ENCODE data around the gene HMX1.

Gene HMX1

DNA sequence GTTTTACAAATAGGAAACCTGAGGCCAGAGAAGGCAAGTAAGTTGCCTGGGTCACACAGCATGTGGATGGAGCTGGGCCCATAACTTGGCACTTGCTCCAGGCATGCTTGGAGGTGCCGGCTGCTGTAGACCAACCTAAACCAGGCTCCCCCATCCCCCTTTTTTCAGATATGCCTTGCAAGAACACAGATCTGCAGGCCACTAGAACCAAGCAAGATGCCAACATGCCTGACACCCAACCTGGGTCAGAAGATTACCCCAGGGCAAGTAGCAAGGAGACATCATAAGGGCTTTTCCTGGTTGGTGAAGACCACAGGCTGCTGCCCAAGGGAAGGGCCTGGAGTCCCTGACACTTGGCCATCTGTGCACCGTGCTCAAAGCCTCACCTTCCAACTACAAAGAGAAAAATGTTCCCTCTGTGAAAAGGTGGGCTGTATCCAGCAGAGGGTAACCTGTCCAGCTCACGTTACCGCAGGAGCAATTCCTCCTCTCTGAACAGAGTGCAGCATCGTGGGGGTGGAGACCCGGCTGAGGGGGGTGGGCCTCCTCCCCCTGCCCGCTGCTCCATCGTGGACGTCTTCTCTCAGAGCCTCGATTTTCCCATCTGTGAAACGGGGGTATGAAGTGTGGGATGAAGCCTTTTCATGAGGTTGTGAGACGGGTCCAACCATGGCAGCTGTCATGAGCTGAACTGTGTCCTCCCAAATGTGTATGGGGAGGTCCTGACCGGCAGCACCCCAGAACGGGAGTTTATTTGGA is 23.0 kb downstream of the HMX1 start:
- POLR2A ChIA-PET, result no interaction called here
- CTCF ChIA-PET, result interaction anchor here (1.5 kb wide), 1 partner anchor 16 kb away, joined by 3 read pairs; no protein-coding TSS in a partner anchor
- no peak for DNase-seq (ENCODE audit: extremely low spot score)
- TF ChIP-seq, protein P1, sequence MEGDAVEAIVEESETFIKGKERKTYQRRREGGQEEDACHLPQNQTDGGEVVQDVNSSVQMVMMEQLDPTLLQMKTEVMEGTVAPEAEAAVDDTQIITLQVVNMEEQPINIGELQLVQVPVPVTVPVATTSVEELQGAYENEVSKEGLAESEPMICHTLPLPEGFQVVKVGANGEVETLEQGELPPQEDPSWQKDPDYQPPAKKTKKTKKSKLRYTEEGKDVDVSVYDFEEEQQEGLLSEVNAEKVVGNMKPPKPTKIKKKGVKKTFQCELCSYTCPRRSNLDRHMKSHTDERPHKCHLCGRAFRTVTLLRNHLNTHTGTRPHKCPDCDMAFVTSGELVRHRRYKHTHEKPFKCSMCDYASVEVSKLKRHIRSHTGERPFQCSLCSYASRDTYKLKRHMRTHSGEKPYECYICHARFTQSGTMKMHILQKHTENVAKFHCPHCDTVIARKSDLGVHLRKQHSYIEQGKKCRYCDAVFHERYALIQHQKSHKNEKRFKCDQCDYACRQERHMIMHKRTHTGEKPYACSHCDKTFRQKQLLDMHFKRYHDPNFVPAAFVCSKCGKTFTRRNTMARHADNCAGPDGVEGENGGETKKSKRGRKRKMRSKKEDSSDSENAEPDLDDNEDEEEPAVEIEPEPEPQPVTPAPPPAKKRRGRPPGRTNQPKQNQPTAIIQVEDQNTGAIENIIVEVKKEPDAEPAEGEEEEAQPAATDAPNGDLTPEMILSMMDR (IDR thresholded peaks at IDR 0.05; ENCODE audit: control extremely low read depth, extremely low read depth, low read depth, missing control alignments), result no peak

DNA sequence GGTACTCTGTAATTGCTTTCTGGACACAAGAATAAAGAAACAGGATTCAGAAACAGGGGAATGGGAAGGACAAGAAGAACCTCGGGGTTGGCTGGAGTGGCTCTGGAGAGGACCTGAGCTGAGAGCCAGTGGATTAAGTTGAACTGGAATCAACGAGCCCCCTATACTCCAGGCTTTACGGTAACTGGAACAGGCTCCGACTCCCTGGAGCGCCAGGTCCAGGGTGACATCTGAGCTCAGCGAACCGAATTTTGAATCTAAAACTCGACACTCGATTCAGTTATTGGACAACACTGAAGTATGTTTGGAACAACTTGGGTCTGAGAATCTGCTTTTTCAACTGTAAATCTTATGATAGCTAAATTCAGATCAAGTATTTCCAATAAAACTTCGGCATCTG is 23.9 kb downstream of the HMX1 start:
- TF ChIP-seq, protein P1 (IDR thresholded peaks at IDR 0.05; ENCODE audit: control extremely low read depth, extremely low read depth, low read depth, missing control alignments), result no peak
- DNase-seq (ENCODE audit: extremely low spot score), result no peak
- ChIA-PET CTCF (no interaction called here), POLR2A (no interaction called here)

DNA sequence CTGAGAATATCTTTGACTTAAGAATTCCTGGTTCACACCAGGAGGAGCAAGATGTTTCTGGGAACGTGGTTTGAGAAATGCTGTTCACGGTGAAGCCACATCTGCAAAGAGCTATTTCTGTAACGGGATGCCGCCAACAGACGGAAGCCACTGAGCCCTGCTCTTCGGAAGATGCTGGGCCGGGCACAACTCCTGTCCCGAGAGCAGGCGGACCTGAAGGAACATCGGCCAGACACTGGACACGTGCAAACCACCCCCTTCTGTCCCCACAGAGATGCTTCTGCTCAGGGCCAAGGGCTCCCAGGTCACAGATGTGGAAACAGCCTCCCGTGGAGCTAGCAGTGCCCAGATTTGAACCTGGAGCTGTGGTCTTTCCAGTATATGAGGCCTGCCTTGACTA is 24.3 kb downstream of the HMX1 start:
- no peak for DNase-seq (ENCODE audit: extremely low spot score)
- CTCF ChIA-PET, result no interaction called here
- POLR2A ChIA-PET, result no interaction called here

DNA sequence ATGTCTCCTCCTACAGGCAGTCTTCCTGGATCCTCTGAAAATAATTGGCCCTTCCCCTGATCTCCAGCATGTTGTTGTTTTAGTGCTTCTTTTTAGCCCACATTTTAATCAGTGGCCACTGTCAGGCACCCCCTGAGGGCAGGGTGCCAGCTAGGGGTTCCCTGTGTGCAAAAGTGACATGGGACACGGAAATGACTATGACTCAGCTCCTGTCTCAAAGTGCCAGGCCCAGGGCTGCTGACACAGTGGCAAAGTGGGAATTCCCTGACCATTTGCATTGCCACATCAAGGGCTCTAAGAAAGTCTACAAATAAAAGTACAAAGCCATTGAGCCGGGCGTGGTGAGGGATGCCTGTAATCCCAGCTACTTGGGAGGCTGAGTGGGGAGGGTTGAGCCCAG is 24.8 kb downstream of the HMX1 start:
- TF ChIP-seq, protein P1 (IDR thresholded peaks at IDR 0.05; ENCODE audit: control extremely low read depth, extremely low read depth, low read depth, missing control alignments), result no peak
- no peak for DNase-seq (ENCODE audit: extremely low spot score)
- POLR2A ChIA-PET, result no interaction called here
- CTCF ChIA-PET, result no interaction called here

More for the DNA sequence above, 24.3 kb downstream of the HMX1 start:
- TF ChIP-seq, protein P1 (IDR thresholded peaks at IDR 0.05; ENCODE audit: control extremely low read depth, extremely low read depth, low read depth, missing control alignments), result no peak

DNA sequence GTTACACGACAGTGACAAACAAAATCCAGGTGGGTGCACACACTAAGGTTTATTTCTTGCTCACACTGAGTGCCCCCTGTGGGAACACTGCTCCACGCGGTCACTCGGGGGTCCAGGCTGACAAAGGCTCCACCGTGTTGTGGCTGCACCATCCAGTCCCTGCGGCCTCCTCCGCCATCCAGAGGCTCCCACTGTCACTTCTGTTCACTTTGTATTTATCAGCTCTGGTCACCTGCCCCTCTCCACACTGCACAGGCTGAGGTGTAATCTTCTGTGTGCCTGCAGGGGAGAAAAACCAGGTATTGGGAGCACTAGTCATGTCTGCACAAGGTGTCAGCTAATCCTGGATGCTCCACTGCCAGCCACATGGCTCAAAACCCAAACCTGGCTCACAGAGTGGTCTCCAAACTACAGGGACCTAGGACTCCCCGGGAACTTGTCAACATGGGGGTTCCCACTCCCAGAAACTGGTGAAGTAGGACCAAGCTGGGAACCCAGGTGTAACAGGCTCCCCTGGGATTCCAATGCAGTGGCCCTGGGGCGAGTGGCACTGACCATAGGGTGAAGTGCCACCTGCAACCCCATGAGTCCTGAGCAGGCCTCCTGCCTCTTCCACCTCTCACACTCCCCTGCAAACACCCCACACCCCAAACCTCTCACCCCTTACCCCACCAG is 25.5 kb downstream of the HMX1 start:
- TF ChIP-seq, protein P1 (IDR thresholded peaks at IDR 0.05; ENCODE audit: control extremely low read depth, extremely low read depth, low read depth, missing control alignments), result no peak
- no peak for DNase-seq (ENCODE audit: extremely low spot score)
- ChIA-PET POLR2A (no interaction called here), CTCF (no interaction called here)

DNA sequence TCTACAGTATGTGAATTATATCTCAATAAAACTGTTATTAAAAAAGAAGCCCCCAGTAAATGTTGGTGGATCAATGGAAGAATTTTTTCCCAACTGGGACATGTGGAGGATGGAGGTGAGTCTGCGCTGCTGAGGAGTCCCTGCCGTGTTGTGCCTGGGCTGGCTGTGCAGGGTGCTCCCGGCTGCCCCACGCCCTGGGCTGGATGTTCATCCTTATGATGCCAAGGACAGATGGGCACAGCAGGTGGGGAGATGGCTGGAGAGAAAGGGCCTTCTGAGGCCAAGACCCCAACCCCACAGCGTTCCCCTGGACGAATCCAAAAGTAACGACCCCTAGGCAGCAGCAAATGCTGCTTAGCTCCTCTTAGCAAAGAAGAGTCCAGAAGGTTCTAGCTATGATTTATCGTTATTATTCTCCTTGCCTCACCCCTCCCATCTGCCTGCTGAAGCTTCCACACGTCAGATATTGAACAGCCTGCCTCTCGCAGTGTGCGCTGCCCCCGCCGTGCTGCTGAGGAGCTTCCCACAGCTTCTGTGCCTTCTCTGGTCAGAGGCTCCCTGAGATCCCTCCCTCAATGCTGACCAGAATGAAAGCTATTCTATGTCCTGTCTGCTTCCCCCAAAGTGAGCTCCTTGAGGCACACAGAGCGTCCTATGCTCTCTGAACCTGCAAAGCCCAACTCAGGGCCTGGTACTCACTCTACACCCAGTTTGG is 26.5 kb downstream of the HMX1 start:
- ChIA-PET POLR2A (no interaction called here), CTCF (interaction anchor here (1.2 kb wide), 1 partner anchor 13 kb away, joined by 3 read pairs; no protein-coding TSS in a partner anchor)

More for the DNA sequence above, 26.5 kb downstream of the HMX1 start:
- TF ChIP-seq, protein P1 (IDR thresholded peaks at IDR 0.05; ENCODE audit: control extremely low read depth, extremely low read depth, low read depth, missing control alignments), result no peak
- DNase-seq (ENCODE audit: extremely low spot score), result no peak
